ENCODE results near the gene NXPH3.

NXPH3 gene

GRCh38 chr17:49572226-49572625 lies 3.4 kb upstream of the NXPH3 start:
- H3K4me1 ChIP-seq (ENCODE audit: control insufficient read depth, low read depth, low read length): peaks cover 1% of the 10 kb centered on the region
- no CpG with 5 or more reads among the region's 3 CpGs for WGBS (ENCODE audit: extremely low coverage, insufficient coverage, low lambda C conversion rate)

GRCh38 chr17:49572806-49573420 lies 2.8 kb upstream of the NXPH3 start:
- Histone ChIP-seq H2BK5ac (ENCODE audit: low read length) (no peak overlapping the region), H3K4me2 (ENCODE audit: low read length) (no peak overlapping the region), H2BK15ac (replicated peaks; ENCODE audit: low read depth) (no peak overlapping the region), H3K56ac (ENCODE audit: low read length) (no peak overlapping the region), H2BK120ac (ENCODE audit: low read depth, low read length) (no peak overlapping the region), H2AK5ac (ENCODE audit: low read length) (no peak overlapping the region), H3K4me1 (ENCODE audit: control insufficient read depth, low read depth, low read length) (peaks cover 1% of the 10 kb centered on the region), H3K23ac (ENCODE audit: low read length) (peak overlapping the region; percentile 16), H3K27ac (ENCODE audit: low read depth, low read length) (no peak overlapping the region), H3K18ac (ENCODE audit: low read length) (no peak overlapping the region), H3K79me1 (ENCODE audit: low read length) (no peaks in the 10 kb centered on the region), H3K4ac (ENCODE audit: low read depth, low read length) (no peak overlapping the region), H3K27me3 (ENCODE audit: insufficient read depth, low read length, poor library complexity) (no peaks in the 10 kb centered on the region), H3K4me3 (ENCODE audit: low read length) (no peak overlapping the region), H3K79me2 (ENCODE audit: control insufficient read depth, insufficient read depth, low read length) (no peaks in the 10 kb centered on the region), H4K8ac (ENCODE audit: low read depth, low read length) (no peak overlapping the region), H3K9ac (ENCODE audit: low read length) (no peak overlapping the region), H3K36me3 (ENCODE audit: control insufficient read depth, insufficient read depth, low read length) (no peaks in the 10 kb centered on the region), H4K5ac (ENCODE audit: low read length) (no peak overlapping the region)
- no peak for DNase-seq
- WGBS (ENCODE audit: extremely low coverage, insufficient coverage, low lambda C conversion rate): no CpG with 5 or more reads among the region's 6 CpGs

More at GRCh38 chr17:49572226-49572625, 3.4 kb upstream of the NXPH3 start:
- H4K8ac ChIP-seq (ENCODE audit: low read depth, low read length): no peak overlapping the region
- H4K5ac ChIP-seq (ENCODE audit: low read length): no peak overlapping the region
- H3K9ac ChIP-seq (ENCODE audit: low read length): no peak overlapping the region
- no peak overlapping the region for H3K27ac ChIP-seq (ENCODE audit: low read depth, low read length)
- no peak overlapping the region for H3K4me2 ChIP-seq (ENCODE audit: low read length)
- no peaks in the 10 kb centered on the region for H3K27me3 ChIP-seq (ENCODE audit: insufficient read depth, low read length, poor library complexity)
- H2AK5ac ChIP-seq (ENCODE audit: low read length): no peak overlapping the region
- H2BK5ac ChIP-seq (ENCODE audit: low read length): no peak overlapping the region
- no peaks in the 10 kb centered on the region for H3K79me1 ChIP-seq (ENCODE audit: low read length)
- H2BK120ac ChIP-seq (ENCODE audit: low read depth, low read length): no peak overlapping the region
- H3K56ac ChIP-seq (ENCODE audit: low read length): no peak overlapping the region
- H3K36me3 ChIP-seq (ENCODE audit: control insufficient read depth, insufficient read depth, low read length): no peaks in the 10 kb centered on the region
- no peak overlapping the region for H2BK15ac ChIP-seq (replicated peaks; ENCODE audit: low read depth)
- no peak overlapping the region for H3K23ac ChIP-seq (ENCODE audit: low read length)
- no peak overlapping the region for H3K18ac ChIP-seq (ENCODE audit: low read length)
- no peak overlapping the region for H3K4ac ChIP-seq (ENCODE audit: low read depth, low read length)
- no peaks in the 10 kb centered on the region for H3K79me2 ChIP-seq (ENCODE audit: control insufficient read depth, insufficient read depth, low read length)
- no peak for DNase-seq
- H3K4me3 ChIP-seq (ENCODE audit: low read length): no peak overlapping the region

GRCh38 chr17:49573510-49574322 lies 2.0 kb upstream of the NXPH3 start:
- Histone ChIP-seq H3K4ac (ENCODE audit: low read depth, low read length) (no peak overlapping the region), H3K27me3 (ENCODE audit: insufficient read depth, low read length, poor library complexity) (no peaks in the 10 kb centered on the region), H3K79me2 (ENCODE audit: control insufficient read depth, insufficient read depth, low read length) (no peaks in the 10 kb centered on the region), H2AK5ac (ENCODE audit: low read length) (no peak overlapping the region), H3K36me3 (ENCODE audit: control insufficient read depth, insufficient read depth, low read length) (no peaks in the 10 kb centered on the region), H3K9ac (ENCODE audit: low read length) (no peak overlapping the region), H3K4me2 (ENCODE audit: low read length) (no peak overlapping the region), H3K23ac (ENCODE audit: low read length) (no peak overlapping the region), H2BK5ac (ENCODE audit: low read length) (no peak overlapping the region), H2BK120ac (ENCODE audit: low read depth, low read length) (no peak overlapping the region), H3K79me1 (ENCODE audit: low read length) (no peaks in the 10 kb centered on the region), H3K4me3 (ENCODE audit: low read length) (no peak overlapping the region), H3K18ac (ENCODE audit: low read length) (no peak overlapping the region), H3K27ac (ENCODE audit: low read depth, low read length) (no peak overlapping the region), H4K8ac (ENCODE audit: low read depth, low read length) (no peak overlapping the region), H3K4me1 (ENCODE audit: control insufficient read depth, low read depth, low read length) (peaks cover 1% of the 10 kb centered on the region), H4K5ac (ENCODE audit: low read length) (no peak overlapping the region), H2BK15ac (replicated peaks; ENCODE audit: low read depth) (no peak overlapping the region), H3K56ac (ENCODE audit: low read length) (peak overlapping the region; percentile 10)
- no CpG with 5 or more reads among the region's 15 CpGs for WGBS (ENCODE audit: extremely low coverage, insufficient coverage, low lambda C conversion rate)
- DNase-seq: no peak

GRCh38 chr17:49574323-49574781 lies 1.3 kb upstream of the NXPH3 start:
- DNase-seq: no peak
- Histone ChIP-seq H3K79me2 (ENCODE audit: control insufficient read depth, insufficient read depth, low read length) (no peaks in the 10 kb centered on the region), H4K8ac (ENCODE audit: low read depth, low read length) (no peak overlapping the region), H3K56ac (ENCODE audit: low read length) (no peak overlapping the region), H3K4me3 (ENCODE audit: low read length) (no peak overlapping the region), H3K27ac (ENCODE audit: low read depth, low read length) (no peak overlapping the region), H3K4me1 (ENCODE audit: control insufficient read depth, low read depth, low read length) (peaks cover 1% of the 10 kb centered on the region), H4K5ac (ENCODE audit: low read length) (no peak overlapping the region), H2BK5ac (ENCODE audit: low read length) (no peak overlapping the region), H3K36me3 (ENCODE audit: control insufficient read depth, insufficient read depth, low read length) (no peaks in the 10 kb centered on the region), H2BK120ac (ENCODE audit: low read depth, low read length) (no peak overlapping the region), H3K9ac (ENCODE audit: low read length) (no peak overlapping the region), H2BK15ac (replicated peaks; ENCODE audit: low read depth) (no peak overlapping the region), H3K18ac (ENCODE audit: low read length) (no peak overlapping the region), H3K4ac (ENCODE audit: low read depth, low read length) (no peak overlapping the region), H3K4me2 (ENCODE audit: low read length) (no peak overlapping the region), H2AK5ac (ENCODE audit: low read length) (no peak overlapping the region), H3K23ac (ENCODE audit: low read length) (no peak overlapping the region), H3K27me3 (ENCODE audit: insufficient read depth, low read length, poor library complexity) (no peaks in the 10 kb centered on the region), H3K79me1 (ENCODE audit: low read length) (no peaks in the 10 kb centered on the region)
- no CpG with 5 or more reads among the region's 13 CpGs for WGBS (ENCODE audit: extremely low coverage, insufficient coverage, low lambda C conversion rate)

GRCh38 chr17:49574945-49575678 lies 559 bp upstream of the NXPH3 start:
- no peak overlapping the region for H2BK120ac ChIP-seq (ENCODE audit: low read depth, low read length)
- peak overlapping the region; percentile 74 for H3K56ac ChIP-seq (ENCODE audit: low read length)
- no peaks in the 10 kb centered on the region for H3K79me1 ChIP-seq (ENCODE audit: low read length)
- H3K4me3 ChIP-seq (ENCODE audit: low read length): peak overlapping the region; percentile 24
- H3K9ac ChIP-seq (ENCODE audit: low read length): peak overlapping the region; percentile 43
- H2BK15ac ChIP-seq (replicated peaks; ENCODE audit: low read depth): no peak overlapping the region
- H3K4me2 ChIP-seq (ENCODE audit: low read length): peak overlapping the region; percentile 67
- peaks cover 1% of the 10 kb centered on the region for H3K4me1 ChIP-seq (ENCODE audit: control insufficient read depth, low read depth, low read length)
- no peaks in the 10 kb centered on the region for H3K36me3 ChIP-seq (ENCODE audit: control insufficient read depth, insufficient read depth, low read length)
- H3K23ac ChIP-seq (ENCODE audit: low read length): no peak overlapping the region
- no CpG with 5 or more reads among the region's 29 CpGs for WGBS (ENCODE audit: extremely low coverage, insufficient coverage, low lambda C conversion rate)
- H3K27me3 ChIP-seq (ENCODE audit: insufficient read depth, low read length, poor library complexity): no peaks in the 10 kb centered on the region
- no peak overlapping the region for H4K5ac ChIP-seq (ENCODE audit: low read length)
- DNase-seq: no peak
- no peaks in the 10 kb centered on the region for H3K79me2 ChIP-seq (ENCODE audit: control insufficient read depth, insufficient read depth, low read length)
- no peak overlapping the region for H4K8ac ChIP-seq (ENCODE audit: low read depth, low read length)
- peak overlapping the region; percentile 29 for H3K18ac ChIP-seq (ENCODE audit: low read length)
- H3K27ac ChIP-seq (ENCODE audit: low read depth, low read length): no peak overlapping the region
- H2AK5ac ChIP-seq (ENCODE audit: low read length): no peak overlapping the region
- H3K4ac ChIP-seq (ENCODE audit: low read depth, low read length): no peak overlapping the region
- H2BK5ac ChIP-seq (ENCODE audit: low read length): no peak overlapping the region
